Parathyroid adenoma (tissue), 2 donors: ENCODE results near the gene GGT1.

Source experiments
- H2AFZ ChIP-seq: fragments of 300-600 bp; sonication (generic); one replicate; pipeline ENCODE4 v1.7.0; 2017; ENCODE audit warnings: antibody characterized with exemption, mild to moderate bottlenecking
- H3K27ac ChIP-seq: fragments of 300-600 bp; sonication (generic); one replicate; pipeline ENCODE4 v1.7.0; 2017
- H3K27me3 ChIP-seq: fragments of 300-600 bp; sonication (generic); one replicate; pipeline ENCODE4 v1.7.0; 2017; ENCODE audit warnings: low read length; ENCODE audit not compliant: control insufficient read depth, insufficient read depth
- H3K36me3 ChIP-seq: fragments of 300-600 bp; sonication (generic); one replicate; pipeline ENCODE4 v1.7.0; 2017; ENCODE audit warnings: low read length; ENCODE audit not compliant: control insufficient read depth, insufficient read depth
- H3K4me1 ChIP-seq: fragments of 300-600 bp; sonication (generic); one replicate; pipeline ENCODE4 v1.7.0; 2017; ENCODE audit warnings: control low read depth
- H3K4me2 ChIP-seq: fragments of 300-600 bp; sonication (generic); one replicate; pipeline ENCODE4 v1.7.0; 2017; ENCODE audit warnings: low read length
- H3K4me3 ChIP-seq: fragments of 300-600 bp; sonication (generic); one replicate; pipeline ENCODE4 v1.7.0; 2017; ENCODE audit warnings: low read depth, low read length
- H3K79me2 ChIP-seq: fragments of 300-600 bp; sonication (generic); one replicate; pipeline ENCODE4 v1.7.0; 2017; ENCODE audit warnings: control low read depth
- H3K9ac ChIP-seq: fragments of 300-600 bp; sonication (generic); one replicate; pipeline ENCODE4 v1.7.0; 2017; ENCODE audit warnings: mild to moderate bottlenecking
- H3K9me3 ChIP-seq: fragments of 300-600 bp; sonication (generic); one replicate; pipeline ENCODE4 v1.7.0; 2017; ENCODE audit warnings: low read length; ENCODE audit not compliant: control insufficient read depth
- TF ChIP-seq, protein P1 (sequence below): fragments of 300-600 bp; sonication (generic); IDR thresholded peaks from one replicate; pipeline ENCODE4 v1.7.0; 2017; ENCODE audit warnings: antibody characterized with exemption, mild to moderate bottlenecking
- donor health status: primary hyperparathyroidism.

GGT1 gene

GRCh38 chr22:24584871-24585411, 18.1 kb upstream of the GGT1 start:
- TF ChIP-seq, protein P1, sequence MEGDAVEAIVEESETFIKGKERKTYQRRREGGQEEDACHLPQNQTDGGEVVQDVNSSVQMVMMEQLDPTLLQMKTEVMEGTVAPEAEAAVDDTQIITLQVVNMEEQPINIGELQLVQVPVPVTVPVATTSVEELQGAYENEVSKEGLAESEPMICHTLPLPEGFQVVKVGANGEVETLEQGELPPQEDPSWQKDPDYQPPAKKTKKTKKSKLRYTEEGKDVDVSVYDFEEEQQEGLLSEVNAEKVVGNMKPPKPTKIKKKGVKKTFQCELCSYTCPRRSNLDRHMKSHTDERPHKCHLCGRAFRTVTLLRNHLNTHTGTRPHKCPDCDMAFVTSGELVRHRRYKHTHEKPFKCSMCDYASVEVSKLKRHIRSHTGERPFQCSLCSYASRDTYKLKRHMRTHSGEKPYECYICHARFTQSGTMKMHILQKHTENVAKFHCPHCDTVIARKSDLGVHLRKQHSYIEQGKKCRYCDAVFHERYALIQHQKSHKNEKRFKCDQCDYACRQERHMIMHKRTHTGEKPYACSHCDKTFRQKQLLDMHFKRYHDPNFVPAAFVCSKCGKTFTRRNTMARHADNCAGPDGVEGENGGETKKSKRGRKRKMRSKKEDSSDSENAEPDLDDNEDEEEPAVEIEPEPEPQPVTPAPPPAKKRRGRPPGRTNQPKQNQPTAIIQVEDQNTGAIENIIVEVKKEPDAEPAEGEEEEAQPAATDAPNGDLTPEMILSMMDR = no peak
- no peak overlapping the region for H3K9ac ChIP-seq
- H3K36me3 ChIP-seq = no peaks in the 10 kb centered on the region
- no peaks in the 10 kb centered on the region for H3K79me2 ChIP-seq
- H3K4me3 ChIP-seq = no peak overlapping the region
- no peaks in the 10 kb centered on the region for H3K4me1 ChIP-seq
- H3K27ac ChIP-seq = no peak overlapping the region
- H3K27me3 ChIP-seq = no peaks in the 10 kb centered on the region
- no peak overlapping the region for H3K4me2 ChIP-seq
- H3K9me3 ChIP-seq = no peaks in the 10 kb centered on the region
- no peak overlapping the region for H2AFZ ChIP-seq

GRCh38 chr22:24585461-24585860, 17.5 kb upstream of the GGT1 start:
- H3K27me3 ChIP-seq = no peaks in the 10 kb centered on the region
- no peak overlapping the region for H3K27ac ChIP-seq
- no peak overlapping the region for H3K4me3 ChIP-seq
- no peaks in the 10 kb centered on the region for H3K36me3 ChIP-seq
- no peaks in the 10 kb centered on the region for H3K9me3 ChIP-seq
- H3K4me1 ChIP-seq = no peaks in the 10 kb centered on the region
- H3K4me2 ChIP-seq = no peak overlapping the region
- no peak overlapping the region for H2AFZ ChIP-seq
- TF ChIP-seq, protein P1 = no peak
- no peaks in the 10 kb centered on the region for H3K79me2 ChIP-seq
- no peak overlapping the region for H3K9ac ChIP-seq

- Histone ChIP-seq H3K36me3 (no peaks in the 10 kb centered on the region), H3K9ac (no peak overlapping the region), H3K79me2 (no peaks in the 10 kb centered on the region), H3K4me3 (no peak overlapping the region), H3K4me2 (no peak overlapping the region), H3K27ac (no peak overlapping the region), H3K9me3 (no peaks in the 10 kb centered on the region), H3K27me3 (no peaks in the 10 kb centered on the region), H3K4me1 (no peaks in the 10 kb centered on the region), H2AFZ (no peak overlapping the region)
- TF ChIP-seq, protein P1 = no peak
Measured at GRCh38 chr22:24585927-24586546, 17.0 kb upstream of the GGT1 start.

DNA sequence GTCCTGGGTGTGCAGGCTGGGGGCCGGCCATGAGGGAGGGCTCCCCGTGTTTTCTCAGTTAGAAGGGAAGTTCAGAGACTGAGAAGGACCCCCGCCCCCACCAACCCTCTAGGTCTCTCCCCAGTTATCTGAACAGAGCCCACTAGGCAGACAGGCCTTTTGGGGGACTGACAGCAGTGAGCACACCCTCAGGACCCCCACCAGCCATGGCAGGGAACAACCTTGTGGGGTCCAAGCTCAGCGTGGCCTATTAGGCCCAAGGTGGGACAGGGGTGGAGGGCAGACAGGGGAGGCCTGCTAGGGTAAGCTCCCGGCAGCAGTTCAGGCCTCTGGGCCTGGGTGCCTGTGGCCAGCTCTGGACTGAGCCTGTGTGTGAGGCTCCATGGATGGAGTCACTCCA, 15.7 kb upstream of the GGT1 start:
- H3K4me2 ChIP-seq = no peak overlapping the region
- no peaks in the 10 kb centered on the region for H3K27me3 ChIP-seq
- H3K9ac ChIP-seq = no peak overlapping the region
- H2AFZ ChIP-seq = no peak overlapping the region
- no peaks in the 10 kb centered on the region for H3K36me3 ChIP-seq
- no peaks in the 10 kb centered on the region for H3K79me2 ChIP-seq
- H3K4me1 ChIP-seq = no peaks in the 10 kb centered on the region
- no peaks in the 10 kb centered on the region for H3K9me3 ChIP-seq
- TF ChIP-seq, protein P1 = no peak
- H3K27ac ChIP-seq = no peak overlapping the region
- H3K4me3 ChIP-seq = no peak overlapping the region

DNA sequence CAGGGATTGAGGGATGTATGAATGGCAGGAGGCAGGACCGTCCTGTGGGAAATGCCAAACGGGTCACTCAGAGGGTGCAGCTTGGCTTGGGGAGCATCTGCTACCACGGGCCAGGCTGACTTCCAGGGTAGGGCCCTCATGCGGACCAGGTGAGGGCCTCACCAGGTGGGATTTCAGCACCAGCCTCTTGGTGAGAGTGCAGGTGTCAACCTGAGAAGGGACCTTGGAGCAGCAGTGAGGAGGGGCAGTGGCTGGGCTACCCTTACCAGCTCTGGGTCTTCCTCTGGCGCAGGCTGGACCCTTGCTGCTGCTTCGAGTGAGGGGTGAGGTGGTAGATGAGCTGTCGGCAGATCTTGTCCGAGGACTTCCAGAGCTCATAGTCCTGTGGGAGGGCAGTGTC, 15.0 kb upstream of the GGT1 start:
- Histone ChIP-seq H3K79me2 (no peaks in the 10 kb centered on the region), H3K36me3 (no peaks in the 10 kb centered on the region), H3K4me1 (no peaks in the 10 kb centered on the region), H3K9ac (no peak overlapping the region), H3K27me3 (no peaks in the 10 kb centered on the region), H3K9me3 (no peaks in the 10 kb centered on the region), H3K27ac (no peak overlapping the region), H3K4me2 (no peak overlapping the region), H3K4me3 (no peak overlapping the region), H2AFZ (no peak overlapping the region)
- TF ChIP-seq, protein P1 = no peak
